H1 (cell line): ENCODE results near the gene SLC35D2. TPM values are rescaled to one million over a fixed set of nuclear protein-coding genes. Genes with fewer than 3 reads are reported as not detected.

ENCODE experiments used
- CTCF ChIA-PET: fragments of 300-600 bp; sonication (Branson Sonifier 250); formaldehyde crosslinking; loops from one replicate; lab custom pipeline; 2021; ENCODE audit not compliant: partially characterized antibody; lab: Charles Lee
- POLR2A ChIA-PET: fragments of 300-600 bp; sonication (Branson Sonifier 250); formaldehyde crosslinking; loops from one replicate; lab custom pipeline; 2021; ENCODE audit warnings: inconsistent platforms; ENCODE audit not compliant: partially characterized antibody; lab: Charles Lee
- DNase-seq, 2 experiments: peaks; one replicate each; pipeline versions ENCODE4 v3.0.0 to v3.0.0-alpha.2; 2010 to 2022; ENCODE audit warnings: low spot score in 2 of 2, low read depth in 1 of 2, mixed read lengths in 1 of 2
- FAIRE-seq: peaks from 2 replicates; lab custom pipeline; 2011; peaks lifted over from hg19 to GRCh38; lab: Jason Lieb, UNC
- H2AFZ ChIP-seq: 2 replicates; pipeline ENCODE4 v1.8.1; 2012; ENCODE audit warnings: low read length, inconsistent platforms
- H2AK5ac ChIP-seq: 2 replicates; pipeline ENCODE4 v1.6.1; 2013; ENCODE audit warnings: low read depth, low read length
- H2BK120ac ChIP-seq: replicated peaks from 2 replicates; pipeline ENCODE3; 2013; ENCODE audit warnings: low read depth, low read length, inconsistent platforms
- H2BK12ac ChIP-seq: 2 replicates; pipeline ENCODE4 v1.6.1; 2013; ENCODE audit warnings: low read depth, low read length
- H2BK15ac ChIP-seq: 2 replicates; pipeline ENCODE4 v1.6.1; 2013; ENCODE audit warnings: low read length
- H2BK20ac ChIP-seq: 2 replicates; pipeline ENCODE4 v1.6.1; 2013; ENCODE audit warnings: low read length
- H2BK5ac ChIP-seq: 2 replicates; pipeline ENCODE4 v1.6.1; 2013; ENCODE audit warnings: low read depth, low read length
- H3K14ac ChIP-seq: 2 replicates; pipeline ENCODE4 v1.6.1; 2013; ENCODE audit warnings: inconsistent platforms; ENCODE audit not compliant: insufficient read length
- H3K18ac ChIP-seq: 2 replicates; pipeline ENCODE4 v1.6.1; 2013; ENCODE audit warnings: low read length; ENCODE audit errors: extremely low read depth
- H3K23ac ChIP-seq: 2 replicates; pipeline ENCODE4 v1.6.1; 2013; ENCODE audit warnings: inconsistent platforms; ENCODE audit not compliant: insufficient read length
- H3K23me2 ChIP-seq: 2 replicates; pipeline ENCODE4 v1.6.1; 2013; ENCODE audit warnings: low read depth, low read length
- H3K27ac ChIP-seq: 2 replicates; pipeline ENCODE4 v1.6.1; 2011; ENCODE audit warnings: low read depth, low read length, inconsistent platforms
- H3K27me3 ChIP-seq, 4 experiments: replicated peaks in 1 of 4; 1 replicate in 1 of 4; 2 replicates in 3 of 4; pipeline versions ENCODE4 v1.6.1 to v1.8.1; 2011 to 2013; ENCODE audit warnings: low read length in 3 of 4, mild to moderate bottlenecking in 3 of 4, inconsistent platforms in 2 of 4, mixed read lengths in 2 of 4, moderate library complexity in 1 of 4; ENCODE audit not compliant: control insufficient read depth in 3 of 4, insufficient read depth in 3 of 4; ENCODE audit errors: extremely low read depth in 1 of 4
- H3K36me3 ChIP-seq, 4 experiments: 2 replicates each; pipeline versions ENCODE4 v1.6.1 to v1.8.1; 2011 to 2013; ENCODE audit warnings: mild to moderate bottlenecking in 4 of 4, low read length in 3 of 4, moderate library complexity in 2 of 4, control low read depth in 1 of 4, inconsistent platforms in 1 of 4; ENCODE audit not compliant: insufficient read depth in 4 of 4, control insufficient read depth in 2 of 4
- H3K4ac ChIP-seq: replicated peaks from 2 replicates; pipeline ENCODE3; 2013; ENCODE audit warnings: low read length, low read depth, mixed read lengths, inconsistent platforms; ENCODE audit not compliant: insufficient read length
- H3K4me1 ChIP-seq, 4 experiments: replicated peaks in 1 of 4; 1 replicate in 1 of 4; 2 replicates in 3 of 4; pipeline versions ENCODE4 v1.6.1 to v1.8.1; 2011 to 2013; ENCODE audit warnings: low read length in 3 of 4, inconsistent platforms in 2 of 4, mixed read lengths in 1 of 4; ENCODE audit not compliant: insufficient read depth in 4 of 4, control insufficient read depth in 3 of 4
- H3K4me2 ChIP-seq, 2 experiments: 2 replicates each; pipeline versions ENCODE4 v1.6.1 to v1.8.1; 2011 to 2013; ENCODE audit warnings: low read depth in 2 of 2, low read length in 2 of 2, control low read depth in 1 of 2, inconsistent platforms in 1 of 2, mild to moderate bottlenecking in 1 of 2; ENCODE audit not compliant: insufficient read depth in 1 of 2
- H3K4me3 ChIP-seq, 4 experiments: fragments of 200-600, 300-600 bp in 1 of 4; sonication (generic), shearing (Covaris generic), sonication (Bioruptor Twin) in 1 of 4; 2 replicates each; pipeline versions ENCODE4 v1.5.1 to v1.8.1; 2011 to 2016; ENCODE audit warnings: low read length in 4 of 4, low read depth in 3 of 4, control low read depth in 2 of 4, inconsistent platforms in 2 of 4, mild to moderate bottlenecking in 2 of 4, mixed read lengths in 1 of 4, moderate library complexity in 1 of 4; ENCODE audit not compliant: insufficient read depth in 2 of 4; ENCODE audit errors: extremely low read depth in 1 of 4
- H3K56ac ChIP-seq: replicated peaks from 2 replicates; pipeline ENCODE3; 2013; ENCODE audit warnings: low read depth, mild to moderate bottlenecking, mixed read lengths, low read length, inconsistent platforms; ENCODE audit not compliant: insufficient read length
- H3K79me1 ChIP-seq: 2 replicates; pipeline ENCODE4 v1.6.1; 2013; ENCODE audit warnings: low read depth, low read length, control low read depth
- H3K79me2 ChIP-seq, 2 experiments: 2 replicates each; pipeline versions ENCODE4 v1.6.1 to v1.8.1; 2012 to 2013; ENCODE audit warnings: low read length in 2 of 2, mild to moderate bottlenecking in 2 of 2, inconsistent platforms in 1 of 2; ENCODE audit not compliant: insufficient read depth in 2 of 2, control insufficient read depth in 1 of 2
- H3K9ac ChIP-seq, 4 experiments: replicated peaks in 1 of 4; 1 replicate in 1 of 4; 2 replicates in 3 of 4; pipeline versions ENCODE4 v1.6.1 to v1.8.1; 2011 to 2013; ENCODE audit warnings: low read depth in 3 of 4, low read length in 3 of 4, control low read depth in 2 of 4, mild to moderate bottlenecking in 2 of 4, moderate library complexity in 2 of 4, inconsistent platforms in 1 of 4; ENCODE audit errors: extremely low read depth in 1 of 4
- H3K9me3 ChIP-seq, 2 experiments: 2 replicates each; pipeline versions ENCODE4 v1.6.1 to v1.8.1; 2012 to 2013; ENCODE audit warnings: mild to moderate bottlenecking in 2 of 2, moderate library complexity in 2 of 2, control low read depth in 1 of 2, inconsistent platforms in 1 of 2, low read depth in 1 of 2, low read length in 1 of 2, mixed read lengths in 1 of 2; ENCODE audit not compliant: insufficient read depth in 2 of 2
- H4K20me1 ChIP-seq, 2 experiments: replicated peaks in 1 of 2; 2 replicates each; pipeline versions ENCODE3 to v1.8.1; 2011 to 2013; ENCODE audit warnings: inconsistent platforms in 2 of 2, low read length in 2 of 2, mild to moderate bottlenecking in 1 of 2; ENCODE audit not compliant: insufficient read depth in 2 of 2, control insufficient read depth in 1 of 2
- H4K5ac ChIP-seq: 2 replicates; pipeline ENCODE4 v1.6.1; 2013; ENCODE audit warnings: low read length, low read depth, mixed read lengths, inconsistent platforms; ENCODE audit not compliant: insufficient read length
- H4K8ac ChIP-seq: 2 replicates; pipeline ENCODE4 v1.8.0; 2013; ENCODE audit warnings: mild to moderate bottlenecking, moderate library complexity, low read length, inconsistent platforms; ENCODE audit not compliant: insufficient read depth; ENCODE audit errors: extremely low read depth
- H4K91ac ChIP-seq: replicated peaks from 2 replicates; pipeline ENCODE3; 2013; ENCODE audit warnings: low read length, mixed read lengths, inconsistent platforms; ENCODE audit not compliant: insufficient read length
- BACH1 ChIP-seq: IDR thresholded peaks from 2 replicates; pipeline ENCODE4 v1.6.1; 2012; ENCODE audit warnings: low read length, improper control_type of control experiment
- CEBPB ChIP-seq: IDR thresholded peaks from 2 replicates; pipeline ENCODE4 v1.6.1; 2012; ENCODE audit warnings: low read depth, low read length
- CREB1 ChIP-seq: IDR thresholded peaks from 2 replicates; pipeline ENCODE4 v1.6.1; 2012; ENCODE audit warnings: inconsistent platforms
- MAFK ChIP-seq: IDR thresholded peaks from 2 replicates; pipeline ENCODE4 v1.6.1; 2012; ENCODE audit warnings: low read depth, mild to moderate bottlenecking, improper control_type of control experiment, low read length
- RFX5 ChIP-seq: IDR thresholded peaks from 2 replicates; pipeline ENCODE4 v1.6.1; 2011; ENCODE audit warnings: low read depth, low read length, improper control_type of control experiment, borderline replicate concordance
- SIX5 ChIP-seq: IDR thresholded peaks from 2 replicates; pipeline ENCODE4 v1.6.1; 2011; ENCODE audit warnings: mild to moderate bottlenecking, low read depth, low read length
- TEAD4 ChIP-seq: IDR thresholded peaks from 2 replicates; pipeline ENCODE4 v1.6.1; 2012; ENCODE audit warnings: low read depth, low read length, inconsistent platforms, mixed read lengths
- WGBS, 2 experiments: shearing (Covaris generic) in 1 of 2; methylation state at CpG; one replicate each; pipeline versions ENCODE4 v1.1.6 to v1.1.7; 2013 to 2015; ENCODE audit warnings: low lambda C conversion rate in 2 of 2, mixed read lengths in 2 of 2, inconsistent platforms in 1 of 2, low coverage in 1 of 2, missing lambda C conversion rate in 1 of 2; ENCODE audit not compliant: insufficient replicate concordance in 2 of 2, insufficient coverage in 1 of 2, insufficient read length in 1 of 2; ENCODE audit errors: extremely low coverage in 1 of 2, missing lambda C conversion rate in 1 of 2; 5-methylcytosine and 5-hydroxymethylcytosine counted together
- polyA plus RNA-seq, 7 experiments: library from polyadenylated mRNA; depleted of rRNA in 3 of 7; stranded (reverse) in 5 of 7; unstranded in 2 of 7; fragments of >200 nt in 5 of 7; fragments of 200-250 nt in 2 of 7; gene quantifications; 1 replicate in 5 of 7; 2 replicates in 1 of 7; 4 replicates in 1 of 7; pipeline versions ENCODE4 v1.2.1 to v1.2.3, GENCODE V29; 2011 to 2013; ENCODE audit warnings: missing spikeins in 2 of 7, mixed read lengths in 2 of 7
- total RNA-seq: library from RNA; stranded (reverse); fragmentation: NEBNext Ultra II Directional; extraction: Animal tissue kit (Norgen Biotek cat#: 25700); gene quantifications from 2 replicates; pipeline ENCODE4 v1.2.1, GENCODE V29; 2021

Gene SLC35D2
- total and polyA plus RNA-seq, 2 of the 8 experiments (the other 6 are each of a cell fraction or from before 2014, with no cell fraction given): 9.6 to 11.5 TPM

DNA sequence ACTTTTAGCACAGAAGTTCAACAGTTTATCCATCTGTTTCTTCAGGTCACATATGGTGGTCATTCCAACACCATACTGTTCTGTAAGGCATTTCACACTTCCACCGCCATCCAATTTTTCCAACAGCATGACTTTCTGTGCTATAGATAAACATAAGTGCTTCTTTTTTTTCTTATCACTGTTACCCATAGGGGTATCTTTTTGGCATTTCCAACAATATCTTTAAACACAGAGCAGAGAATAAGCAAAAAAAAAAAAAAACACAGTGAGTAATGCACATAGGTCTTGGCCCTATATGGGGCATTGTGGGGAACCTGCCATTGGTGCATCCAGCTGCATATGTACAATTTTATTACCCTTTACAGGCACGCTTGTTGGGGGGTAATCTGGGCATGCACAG is 46.9 kb upstream of the SLC35D2 start:
- no peak overlapping the region for H3K18ac ChIP-seq
- no peak overlapping the region for H3K27ac ChIP-seq
- no peak overlapping the region for H3K4me2 ChIP-seq
- no peak overlapping the region for H3K4ac ChIP-seq
- no peak overlapping the region for H2BK12ac ChIP-seq
- no peak overlapping the region for H2AFZ ChIP-seq
- no peak for DNase-seq
- H3K4me3 ChIP-seq: no peak overlapping the region
- H4K5ac ChIP-seq: no peak overlapping the region
- no peak for FAIRE-seq
- ChIA-PET POLR2A (interaction anchor here (1.1 kb wide), 1 partner anchor 11 kb away, joined by 3 read pairs; no protein-coding TSS in a partner anchor), CTCF (interaction anchor here (1.4 kb wide), 1 partner anchor 11 kb away, joined by 4 read pairs; no protein-coding TSS in a partner anchor)
- no peak overlapping the region for H3K23ac ChIP-seq
- no peaks in the 10 kb centered on the region for H3K79me1 ChIP-seq
- no peak overlapping the region for H3K14ac ChIP-seq
- no peaks in the 10 kb centered on the region for H3K79me2 ChIP-seq
- H2AK5ac ChIP-seq: no peak overlapping the region
- no peaks in the 10 kb centered on the region for H3K36me3 ChIP-seq
- no peak overlapping the region for H2BK5ac ChIP-seq
- H3K4me1 ChIP-seq: no peaks in the 10 kb centered on the region
- H3K9me3 ChIP-seq: no peaks in the 10 kb centered on the region
- H2BK15ac ChIP-seq: no peak overlapping the region
- no peaks in the 10 kb centered on the region for H4K20me1 ChIP-seq
- 100% methylated on average over 2 of the region's 2 CpGs; no CpG with 5 or more reads in 1 of the 2 experiments for WGBS, 2 experiments
- no peak overlapping the region for H3K9ac ChIP-seq
- H3K56ac ChIP-seq: no peak overlapping the region
- no peaks in the 10 kb centered on the region for H3K23me2 ChIP-seq
- no peaks in the 10 kb centered on the region for H3K27me3 ChIP-seq
- no peak overlapping the region for H4K91ac ChIP-seq
- no peak overlapping the region for H4K8ac ChIP-seq
- H2BK20ac ChIP-seq: no peak overlapping the region
- H2BK120ac ChIP-seq: no peak overlapping the region
- TF ChIP-seq CEBPB: no peak
- TF ChIP-seq SIX5: no peak
- no peak for TF ChIP-seq CREB1
- no peak for TF ChIP-seq RFX5
- no peak for TF ChIP-seq MAFK
- no peak for TF ChIP-seq BACH1
- TF ChIP-seq TEAD4: no peak
